ENCODE data around the gene PSMA4. TPM values are rescaled to one million over a fixed set of nuclear protein-coding genes. Genes with fewer than 3 reads are reported as not detected.

Gene PSMA4
- total RNA-seq, 1 experiment from 2014 or later, result 543 TPM

GRCh38 chr15:78574944-78575343, 34.7 kb downstream of the PSMA4 start:
- Histone ChIP-seq H3K36me3 (no peaks in the 10 kb centered on the region), H3K9me3 (no peaks in the 10 kb centered on the region), H3K4me3 (no peak overlapping the region), H3K27me3 (peaks cover 70% of the 10 kb centered on the region)
- DNase-seq, result no peak

- no peak overlapping the region for H3K4me3 ChIP-seq
- no peak for DNase-seq
- H3K27me3 ChIP-seq, result peaks cover 34% of the 10 kb centered on the region
- no peaks in the 10 kb centered on the region for H3K36me3 ChIP-seq
- H3K9me3 ChIP-seq, result no peaks in the 10 kb centered on the region
These were observed 57.3 kb downstream of the PSMA4 start for GRCh38 chr15:78597583-78597982.

- H3K27me3 ChIP-seq, result peaks cover 33% of the 10 kb centered on the region
These were observed 58.1 kb downstream of the PSMA4 start for GRCh38 chr15:78598348-78598747.

GRCh38 chr15:78599189-78599588, 58.9 kb downstream of the PSMA4 start:
- H3K36me3 ChIP-seq, result no peaks in the 10 kb centered on the region
- H3K4me3 ChIP-seq, result no peak overlapping the region
- DNase-seq, result no peak
- no peaks in the 10 kb centered on the region for H3K9me3 ChIP-seq
- peaks cover 29% of the 10 kb centered on the region for H3K27me3 ChIP-seq

More at GRCh38 chr15:78598348-78598747, 58.1 kb downstream of the PSMA4 start:
- H3K9me3 ChIP-seq, result no peaks in the 10 kb centered on the region
- no peak for DNase-seq
- H3K4me3 ChIP-seq, result no peak overlapping the region
- H3K36me3 ChIP-seq, result no peaks in the 10 kb centered on the region

Other genes starting within 250 kb of the PSMA4 start
- gene SKIC8, start 240.8 kb upstream of the PSMA4 start, total RNA-seq (2014; rRNA removed; shearing (Covaris generic); ENCODE audit: low replicate concordance), result 188 and 259 TPM in 2 replicates
- gene CRABP1, start 200.1 kb upstream of the PSMA4 start, total RNA-seq (2014; rRNA removed; shearing (Covaris generic); ENCODE audit: low replicate concordance), result not detected in 2 replicates
- gene IREB2, start 102.2 kb upstream of the PSMA4 start, total RNA-seq (2014; rRNA removed; shearing (Covaris generic); ENCODE audit: low replicate concordance), result 13.2 and 15.1 TPM in 2 replicates
- gene HYKK, start 32.9 kb upstream of the PSMA4 start, total RNA-seq (2014; rRNA removed; shearing (Covaris generic); ENCODE audit: low replicate concordance), result 3.8 and 13.8 TPM in 2 replicates
- gene CHRNA5, start 25.1 kb downstream of the PSMA4 start, total RNA-seq (2014; rRNA removed; shearing (Covaris generic); ENCODE audit: low replicate concordance), result 3.1 and 3.9 TPM in 2 replicates
- not detected in 2 replicates for gene CHRNA3, start 80.6 kb downstream of the PSMA4 start, total RNA-seq (2014; rRNA removed; shearing (Covaris generic); ENCODE audit: low replicate concordance)
- not detected in 2 replicates for gene CHRNB4, start 100.8 kb downstream of the PSMA4 start, total RNA-seq (2014; rRNA removed; shearing (Covaris generic); ENCODE audit: low replicate concordance)